Measurements from ENCODE around the gene SDCBP2. TPM values are rescaled to one million over a fixed set of nuclear protein-coding genes. Genes with fewer than 3 reads are reported as not detected.

Gene SDCBP2
- total RNA-seq, 4 donors from 2014 or later, result 29.7 to 361 (median 306) TPM

DNA sequence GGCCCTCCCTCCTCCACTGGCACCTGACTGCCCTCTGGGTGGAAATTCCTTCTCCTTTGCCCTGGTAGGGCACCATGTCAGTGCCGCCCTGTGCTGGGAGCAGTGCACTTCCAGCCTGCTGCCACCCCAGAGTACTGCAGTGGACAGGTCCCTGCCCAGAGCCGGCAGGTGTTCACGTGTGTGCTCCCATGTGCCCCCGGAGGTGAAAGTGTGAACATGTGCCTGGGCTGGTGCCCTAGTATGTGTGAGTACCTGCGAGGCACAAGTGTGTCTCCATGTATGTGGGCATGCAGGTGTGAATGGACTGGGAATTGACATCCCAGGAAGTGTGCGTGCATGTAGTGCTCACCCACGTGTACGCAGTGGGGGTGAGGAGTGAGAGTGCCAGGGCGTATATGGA lies 29.4 kb downstream of the SDCBP2 start:
- H3K4me3 ChIP-seq, result no peak overlapping the region
- H3K4me1 ChIP-seq, result no peaks in the 10 kb centered on the region
- H3K9me3 ChIP-seq, result no peaks in the 10 kb centered on the region
- H3K36me3 ChIP-seq, result no peaks in the 10 kb centered on the region
- no peak for DNase-seq
- H3K27me3 ChIP-seq, result no peaks in the 10 kb centered on the region
- TF ChIP-seq, protein P1, sequence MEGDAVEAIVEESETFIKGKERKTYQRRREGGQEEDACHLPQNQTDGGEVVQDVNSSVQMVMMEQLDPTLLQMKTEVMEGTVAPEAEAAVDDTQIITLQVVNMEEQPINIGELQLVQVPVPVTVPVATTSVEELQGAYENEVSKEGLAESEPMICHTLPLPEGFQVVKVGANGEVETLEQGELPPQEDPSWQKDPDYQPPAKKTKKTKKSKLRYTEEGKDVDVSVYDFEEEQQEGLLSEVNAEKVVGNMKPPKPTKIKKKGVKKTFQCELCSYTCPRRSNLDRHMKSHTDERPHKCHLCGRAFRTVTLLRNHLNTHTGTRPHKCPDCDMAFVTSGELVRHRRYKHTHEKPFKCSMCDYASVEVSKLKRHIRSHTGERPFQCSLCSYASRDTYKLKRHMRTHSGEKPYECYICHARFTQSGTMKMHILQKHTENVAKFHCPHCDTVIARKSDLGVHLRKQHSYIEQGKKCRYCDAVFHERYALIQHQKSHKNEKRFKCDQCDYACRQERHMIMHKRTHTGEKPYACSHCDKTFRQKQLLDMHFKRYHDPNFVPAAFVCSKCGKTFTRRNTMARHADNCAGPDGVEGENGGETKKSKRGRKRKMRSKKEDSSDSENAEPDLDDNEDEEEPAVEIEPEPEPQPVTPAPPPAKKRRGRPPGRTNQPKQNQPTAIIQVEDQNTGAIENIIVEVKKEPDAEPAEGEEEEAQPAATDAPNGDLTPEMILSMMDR (IDR thresholded peaks at IDR 0.05), result peak in 3 of 6 experiments; percentile 20 to 40 (median 34)
- no peak for TF ChIP-seq POLR2A (IDR thresholded peaks at IDR 0.05)
- H3K27ac ChIP-seq, result no peak overlapping the region

DNA sequence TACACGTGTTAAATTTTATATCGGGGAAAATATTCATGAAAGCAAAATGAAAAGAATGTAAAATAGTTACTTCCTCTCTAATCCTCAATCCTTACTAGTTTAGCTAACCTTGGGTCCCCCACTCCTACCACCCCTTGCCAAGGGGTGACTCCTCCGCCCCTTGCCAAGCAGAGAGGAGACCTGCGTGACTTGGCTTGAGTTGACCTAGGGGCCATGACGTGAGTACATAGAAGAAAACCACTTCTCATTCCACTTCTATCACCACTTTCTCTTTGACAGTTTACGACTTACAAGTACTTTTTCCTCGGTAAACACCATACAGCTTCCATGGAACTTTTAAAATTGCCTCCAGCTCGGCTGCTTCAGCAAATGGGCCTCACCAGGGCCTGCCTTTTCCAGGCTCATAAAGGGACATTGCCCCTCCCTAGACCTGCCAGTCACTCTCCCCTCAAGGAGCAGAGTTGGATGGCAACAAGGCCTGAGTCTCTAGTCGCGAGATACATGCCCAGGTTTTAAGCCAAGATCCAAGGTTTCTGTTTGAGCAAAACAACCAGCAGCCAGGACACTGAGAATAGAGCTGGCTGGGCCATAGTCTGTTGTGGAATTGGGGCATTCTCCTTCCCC lies 29.9 kb downstream of the SDCBP2 start:
- no peak for TF ChIP-seq POLR2A (IDR thresholded peaks at IDR 0.05)
- TF ChIP-seq, protein P1 (IDR thresholded peaks at IDR 0.05), result no peak
- DNase-seq, result no peak
- no peaks in the 10 kb centered on the region for H3K9me3 ChIP-seq
- no peak overlapping the region for H3K27ac ChIP-seq
- no peaks in the 10 kb centered on the region for H3K27me3 ChIP-seq
- no peak overlapping the region for H3K4me3 ChIP-seq
- H3K36me3 ChIP-seq, result no peaks in the 10 kb centered on the region
- H3K4me1 ChIP-seq, result no peaks in the 10 kb centered on the region

DNA sequence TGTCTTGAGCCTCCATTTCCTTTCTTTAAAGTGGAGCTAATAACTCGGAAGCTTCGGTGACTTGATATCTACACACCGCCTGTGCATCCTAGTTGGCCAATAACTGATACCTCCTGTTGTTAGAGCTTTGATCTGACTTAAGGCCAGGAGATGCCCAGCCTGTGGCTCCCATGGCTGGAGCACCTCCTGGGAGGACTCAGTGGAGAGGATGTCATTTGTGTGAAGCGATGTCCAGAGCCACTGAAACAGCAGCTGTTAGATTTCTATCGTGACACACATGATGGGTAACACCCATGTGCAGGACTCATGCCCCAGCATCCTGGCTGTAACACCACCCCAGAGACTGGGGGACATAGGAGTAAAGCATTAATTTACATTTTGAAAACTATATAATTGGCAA lies 30.8 kb downstream of the SDCBP2 start:
- H3K27ac ChIP-seq, result no peak overlapping the region
- H3K4me3 ChIP-seq, result no peak overlapping the region
- no peaks in the 10 kb centered on the region for H3K36me3 ChIP-seq
- no peaks in the 10 kb centered on the region for H3K4me1 ChIP-seq
- no peak for DNase-seq
- TF ChIP-seq, protein P1 (IDR thresholded peaks at IDR 0.05), result no peak
- no peak for TF ChIP-seq POLR2A (IDR thresholded peaks at IDR 0.05)
- no peaks in the 10 kb centered on the region for H3K27me3 ChIP-seq
- no peaks in the 10 kb centered on the region for H3K9me3 ChIP-seq

DNA sequence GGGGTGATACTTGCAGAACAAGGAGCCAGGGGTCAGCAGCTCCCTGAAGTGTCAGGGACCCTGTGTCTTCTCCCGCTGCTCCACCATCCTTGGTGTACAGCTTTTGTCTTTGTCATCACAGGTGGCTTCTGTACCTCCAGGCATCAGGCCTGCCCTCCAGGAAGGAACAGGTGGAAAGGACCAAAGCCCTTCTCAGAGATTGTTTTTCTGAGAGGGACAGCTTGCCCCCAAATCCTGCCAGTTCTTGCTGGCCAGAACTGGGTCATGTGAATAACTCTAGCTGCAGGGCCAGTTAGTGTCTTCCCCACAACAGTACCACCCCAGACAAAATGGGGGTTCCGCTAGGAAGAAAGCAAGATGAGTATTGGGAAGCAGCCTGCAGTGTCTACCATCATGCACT lies 31.5 kb downstream of the SDCBP2 start:
- no peak for DNase-seq
- H3K4me3 ChIP-seq, result no peak overlapping the region
- no peaks in the 10 kb centered on the region for H3K27me3 ChIP-seq
- H3K36me3 ChIP-seq, result no peaks in the 10 kb centered on the region
- no peak for TF ChIP-seq POLR2A (IDR thresholded peaks at IDR 0.05)
- TF ChIP-seq, protein P1 (IDR thresholded peaks at IDR 0.05), result no peak
- no peaks in the 10 kb centered on the region for H3K9me3 ChIP-seq
- no peaks in the 10 kb centered on the region for H3K4me1 ChIP-seq
- H3K27ac ChIP-seq, result no peak overlapping the region

DNA sequence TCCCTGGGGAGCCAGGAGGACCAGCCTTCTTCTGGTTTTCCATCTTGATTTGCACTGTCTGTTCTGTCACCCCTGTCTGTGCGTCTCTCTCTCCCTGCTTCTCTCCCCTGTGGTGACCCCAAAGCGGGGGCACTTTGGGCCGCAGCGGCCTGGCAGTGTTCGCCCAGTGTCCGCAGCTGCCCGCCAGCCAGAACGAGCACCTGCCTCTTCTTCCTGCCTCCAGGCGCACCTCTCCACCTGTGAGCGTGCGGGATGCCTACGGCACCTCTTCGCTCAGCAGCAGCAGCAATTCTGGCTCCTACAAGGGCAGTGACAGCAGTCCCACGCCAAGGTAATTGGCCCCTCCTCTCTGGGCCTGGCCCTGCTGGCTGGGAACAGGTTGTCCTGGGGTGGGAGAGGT lies 32.0 kb downstream of the SDCBP2 start:
- no peaks in the 10 kb centered on the region for H3K9me3 ChIP-seq
- no peak overlapping the region for H3K4me3 ChIP-seq
- H3K27ac ChIP-seq, result no peak overlapping the region
- DNase-seq, result no peak
- no peaks in the 10 kb centered on the region for H3K4me1 ChIP-seq
- no peaks in the 10 kb centered on the region for H3K27me3 ChIP-seq
- TF ChIP-seq, protein P1 (IDR thresholded peaks at IDR 0.05), result no peak
- no peak for TF ChIP-seq POLR2A (IDR thresholded peaks at IDR 0.05)
- H3K36me3 ChIP-seq, result no peaks in the 10 kb centered on the region

Measured in Peyer's patch (tissue), 4 donors.